SU-DHL-6 (cell line): ENCODE data around the gene GABRA1.

Experiments
- H2AFZ ChIP-seq: fragments of 200-600 bp; sonication (generic); 2 replicates; pipeline ENCODE4 v1.6.1; 2014; ENCODE audit warnings: low read depth, mild to moderate bottlenecking, moderate library complexity, mixed read lengths, antibody characterized with exemption, low read length; ENCODE audit not compliant: severe bottlenecking
- H3F3A ChIP-seq: fragments of 200-600 bp; shearing (Covaris generic); 2 replicates; pipeline ENCODE4 v1.6.0; 2016; ENCODE audit warnings: antibody characterized with exemption, mild to moderate bottlenecking; ENCODE audit not compliant: insufficient read depth
- H3K27ac ChIP-seq: fragments of 200-600 bp; sonication (generic); 2 replicates; pipeline ENCODE4 v1.5.1; 2016; ENCODE audit warnings: low read depth, mild to moderate bottlenecking, low read length, moderate library complexity, mixed read lengths
- H3K27me3 ChIP-seq: fragments of 200-600 bp; sonication (generic), shearing (Covaris generic); 2 replicates; pipeline ENCODE4 v1.6.0; 2014; ENCODE audit warnings: mild to moderate bottlenecking, low read length
- H3K36me3 ChIP-seq: fragments of 200-600 bp; sonication (generic); 2 replicates; pipeline ENCODE4 v1.6.1; 2014; ENCODE audit warnings: mild to moderate bottlenecking, low read length, mixed read lengths
- H3K4me2 ChIP-seq: fragments of 300-600, 200-600 bp; shearing (Covaris generic), sonication (generic); 2 replicates; pipeline ENCODE4 v1.6.0; 2014; ENCODE audit warnings: low read length, low read depth, mild to moderate bottlenecking; ENCODE audit not compliant: poor library complexity, severe bottlenecking
- H3K4me3 ChIP-seq: fragments of 200-600 bp; sonication (generic); 2 replicates; pipeline ENCODE4 v1.5.1; 2014; ENCODE audit warnings: antibody characterized with exemption, low read length, mild to moderate bottlenecking, mixed read lengths; ENCODE audit not compliant: insufficient read depth, poor library complexity, severe bottlenecking
- H3K79me2 ChIP-seq: fragments of 200-600 bp; sonication (generic); 2 replicates; pipeline ENCODE4 v1.6.1; 2014; ENCODE audit warnings: mild to moderate bottlenecking, low read length, moderate library complexity; ENCODE audit not compliant: insufficient read depth
- H3K9ac ChIP-seq: fragments of 200-600 bp; sonication (generic); 2 replicates; pipeline ENCODE4 v1.7.0; 2014; ENCODE audit warnings: mild to moderate bottlenecking, low read length
- H3K9me2 ChIP-seq: fragments of 200-600 bp; sonication (generic); replicated peaks from 2 replicates; pipeline ENCODE4 v1.6.1; 2014; ENCODE audit warnings: low read length; ENCODE audit not compliant: insufficient read depth
- H3K9me3 ChIP-seq: fragments of 200-600 bp; sonication (generic); 2 replicates; pipeline ENCODE4 v1.6.1; 2014; ENCODE audit warnings: low read length, mixed read lengths; ENCODE audit not compliant: insufficient read depth
- H4K20me1 ChIP-seq: fragments of 200-600 bp; sonication (generic); 2 replicates; pipeline ENCODE4 v1.6.1; 2014; ENCODE audit warnings: low read depth, mild to moderate bottlenecking, antibody characterized with exemption, low read length, moderate library complexity, mixed read lengths
- CTCF ChIP-seq: fragments of 200-600 bp; sonication (generic); IDR thresholded peaks from one replicate; pipeline ENCODE4 v1.5.1; 2017; ENCODE audit warnings: antibody characterized with exemption, mild to moderate bottlenecking, low read length, moderate library complexity; ENCODE audit not compliant: insufficient read depth, poor library complexity, severe bottlenecking
- EZH2phosphoT487 ChIP-seq: fragments of 200-600 bp; sonication (generic), shearing (Covaris generic); conservative IDR thresholded peaks from 2 replicates; pipeline ENCODE4 v1.6.1; 2018; ENCODE audit warnings: mild to moderate bottlenecking, antibody characterized with exemption, low read length, moderate library complexity, mixed read lengths

The GABRA1 gene

GRCh38 chr5:161899590-161899989, 51.7 kb downstream of the GABRA1 start:
- Histone ChIP-seq H3K36me3 (no peaks in the 10 kb centered on the region), H3K4me2 (no peak overlapping the region), H3F3A (no peaks in the 10 kb centered on the region), H3K79me2 (no peaks in the 10 kb centered on the region), H3K4me3 (no peak overlapping the region), H3K9me2 (no peaks in the 10 kb centered on the region), H2AFZ (no peak overlapping the region), H3K9me3 (no peaks in the 10 kb centered on the region), H3K27me3 (no peaks in the 10 kb centered on the region), H4K20me1 (no peaks in the 10 kb centered on the region), H3K27ac (no peak overlapping the region), H3K9ac (no peak overlapping the region)
- TF ChIP-seq EZH2phosphoT487 (no peak), CTCF (no peak)

- no peaks in the 10 kb centered on the region for H3K36me3 ChIP-seq
- H3K27ac ChIP-seq = no peak overlapping the region
- H3F3A ChIP-seq = no peaks in the 10 kb centered on the region
- no peak overlapping the region for H3K9ac ChIP-seq
- H3K79me2 ChIP-seq = no peaks in the 10 kb centered on the region
- no peaks in the 10 kb centered on the region for H3K9me2 ChIP-seq
- no peaks in the 10 kb centered on the region for H3K27me3 ChIP-seq
- no peaks in the 10 kb centered on the region for H3K9me3 ChIP-seq
- H2AFZ ChIP-seq = no peak overlapping the region
- no peak overlapping the region for H3K4me2 ChIP-seq
- H3K4me3 ChIP-seq = no peak overlapping the region
- no peaks in the 10 kb centered on the region for H4K20me1 ChIP-seq
- TF ChIP-seq EZH2phosphoT487 = no peak
- TF ChIP-seq CTCF = no peak
Measured at GRCh38 chr5:161900981-161901380, 53.1 kb downstream of the GABRA1 start.

GRCh38 chr5:161921781-161922180, 73.9 kb downstream of the GABRA1 start:
- H3K36me3 ChIP-seq = no peaks in the 10 kb centered on the region
- no peak for TF ChIP-seq CTCF
- no peak for TF ChIP-seq EZH2phosphoT487
- no peak overlapping the region for H3K4me3 ChIP-seq
- H3K27ac ChIP-seq = no peak overlapping the region
- H3K4me2 ChIP-seq = no peak overlapping the region
- H2AFZ ChIP-seq = no peak overlapping the region
- H4K20me1 ChIP-seq = no peaks in the 10 kb centered on the region
- no peaks in the 10 kb centered on the region for H3K9me3 ChIP-seq
- no peaks in the 10 kb centered on the region for H3K27me3 ChIP-seq
- no peak overlapping the region for H3K9ac ChIP-seq
- H3K9me2 ChIP-seq = no peaks in the 10 kb centered on the region
- H3K79me2 ChIP-seq = no peaks in the 10 kb centered on the region
- no peaks in the 10 kb centered on the region for H3F3A ChIP-seq

- no peaks in the 10 kb centered on the region for H3K36me3 ChIP-seq
- no peak overlapping the region for H3K27ac ChIP-seq
- H3K9me3 ChIP-seq = no peaks in the 10 kb centered on the region
- no peak for TF ChIP-seq EZH2phosphoT487
- TF ChIP-seq CTCF = no peak
- no peak overlapping the region for H2AFZ ChIP-seq
- H3K9me2 ChIP-seq = no peaks in the 10 kb centered on the region
- H3K4me3 ChIP-seq = no peak overlapping the region
- H4K20me1 ChIP-seq = no peaks in the 10 kb centered on the region
- H3K4me2 ChIP-seq = no peak overlapping the region
- H3K9ac ChIP-seq = no peak overlapping the region
- H3K27me3 ChIP-seq = no peaks in the 10 kb centered on the region
- no peaks in the 10 kb centered on the region for H3K79me2 ChIP-seq
- no peaks in the 10 kb centered on the region for H3F3A ChIP-seq
Measured at GRCh38 chr5:161924270-161924669, 76.3 kb downstream of the GABRA1 start.
